Skeletal muscle satellite cell (primary cell): ENCODE measurements around the gene ACOT8.

ENCODE experiments used
- H3K27me3 ChIP-seq: 2 replicates; pipeline ENCODE4 v1.7.0; 2013; ENCODE audit warnings: low read length; ENCODE audit not compliant: control insufficient read depth, insufficient read depth
- H3K36me3 ChIP-seq: 2 replicates; pipeline ENCODE4 v1.7.0; 2013; ENCODE audit warnings: mild to moderate bottlenecking, control low read depth, low read length; ENCODE audit not compliant: insufficient read depth
- H3K4me1 ChIP-seq: 2 replicates; pipeline ENCODE4 v1.7.0; 2013; ENCODE audit warnings: low read length; ENCODE audit not compliant: control insufficient read depth, insufficient read depth
- H3K4me2 ChIP-seq: 2 replicates; pipeline ENCODE4 v1.7.0; 2013; ENCODE audit warnings: mild to moderate bottlenecking, low read length
- H3K4me3 ChIP-seq: 2 replicates; pipeline ENCODE4 v1.7.0; 2013; ENCODE audit warnings: low read length
- H3K9ac ChIP-seq: 2 replicates; pipeline ENCODE4 v1.7.0; 2013; ENCODE audit warnings: mild to moderate bottlenecking, low read depth, low read length, moderate library complexity
- H3K9me3 ChIP-seq: replicated peaks from 2 replicates; pipeline ENCODE4 v1.7.0; 2013; ENCODE audit warnings: mild to moderate bottlenecking, control low read depth, low read length

The ACOT8 gene

GRCh38 chr20:45819466-45819865 lies 37.7 kb downstream of the ACOT8 start:
- H3K4me2 ChIP-seq: no peak overlapping the region
- no peaks in the 10 kb centered on the region for H3K9me3 ChIP-seq
- no peak overlapping the region for H3K4me3 ChIP-seq
- no peaks in the 10 kb centered on the region for H3K27me3 ChIP-seq
- peaks cover 31% of the 10 kb centered on the region for H3K4me1 ChIP-seq
- peaks cover under 1% of the 10 kb centered on the region for H3K36me3 ChIP-seq
- H3K9ac ChIP-seq: no peak overlapping the region

- H3K4me3 ChIP-seq: no peak overlapping the region
- peaks cover 30% of the 10 kb centered on the region for H3K4me1 ChIP-seq
- peaks cover 3% of the 10 kb centered on the region for H3K36me3 ChIP-seq
- no peaks in the 10 kb centered on the region for H3K9me3 ChIP-seq
- H3K27me3 ChIP-seq: no peaks in the 10 kb centered on the region
- no peak overlapping the region for H3K9ac ChIP-seq
- H3K4me2 ChIP-seq: no peak overlapping the region
Measured at GRCh38 chr20:45818239-45818638, 39.0 kb downstream of the ACOT8 start.

GRCh38 chr20:45817376-45818194 lies 39.6 kb downstream of the ACOT8 start:
- Histone ChIP-seq H3K4me2 (no peak overlapping the region), H3K4me1 (peaks cover 25% of the 10 kb centered on the region), H3K9me3 (no peaks in the 10 kb centered on the region), H3K9ac (no peak overlapping the region), H3K36me3 (peaks cover 3% of the 10 kb centered on the region), H3K27me3 (no peaks in the 10 kb centered on the region), H3K4me3 (no peak overlapping the region)

- Histone ChIP-seq H3K4me1 (peaks cover 26% of the 10 kb centered on the region), H3K9ac (no peak overlapping the region), H3K27me3 (no peaks in the 10 kb centered on the region), H3K4me3 (no peak overlapping the region), H3K36me3 (peaks cover 3% of the 10 kb centered on the region), H3K4me2 (no peak overlapping the region), H3K9me3 (no peaks in the 10 kb centered on the region)
Measured at GRCh38 chr20:45816951-45817350, 40.2 kb downstream of the ACOT8 start.

GRCh38 chr20:45814314-45814713 lies 42.9 kb downstream of the ACOT8 start:
- Histone ChIP-seq H3K9ac (no peak overlapping the region), H3K4me2 (peak overlapping the region; percentile 61), H3K4me1 (peaks cover 28% of the 10 kb centered on the region), H3K4me3 (peak overlapping the region; percentile 26), H3K27me3 (no peaks in the 10 kb centered on the region), H3K36me3 (peaks cover 25% of the 10 kb centered on the region), H3K9me3 (no peaks in the 10 kb centered on the region)

DNA sequence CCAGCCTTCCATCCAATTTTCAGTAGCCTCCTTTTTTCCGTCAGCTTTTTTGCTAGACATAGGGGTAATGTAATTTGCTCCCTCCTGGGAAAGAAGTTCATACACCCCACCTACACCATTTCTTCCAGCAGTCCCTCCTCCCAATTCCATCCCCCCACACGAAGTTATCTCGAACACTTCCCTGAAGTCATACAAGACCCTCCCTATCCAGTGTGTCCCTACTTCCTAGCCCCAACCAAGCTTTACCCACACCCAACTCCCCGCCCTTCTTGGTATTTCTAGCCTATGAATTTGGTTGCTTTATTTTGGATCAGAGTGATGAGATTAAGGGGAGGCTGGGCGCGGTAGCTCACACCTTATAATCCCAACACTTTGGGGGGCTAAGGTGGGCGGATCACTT lies 43.7 kb downstream of the ACOT8 start:
- H3K9ac ChIP-seq: peak overlapping the region; percentile 83
- peak overlapping the region; percentile 84 for H3K4me2 ChIP-seq
- peak overlapping the region; percentile 78 for H3K4me3 ChIP-seq
- H3K9me3 ChIP-seq: no peaks in the 10 kb centered on the region
- no peaks in the 10 kb centered on the region for H3K27me3 ChIP-seq
- H3K4me1 ChIP-seq: peaks cover 28% of the 10 kb centered on the region
- H3K36me3 ChIP-seq: peaks cover 31% of the 10 kb centered on the region

GRCh38 chr20:45813006-45813340 lies 44.2 kb downstream of the ACOT8 start:
- H3K36me3 ChIP-seq: peaks cover 31% of the 10 kb centered on the region
- H3K9ac ChIP-seq: peak overlapping the region; percentile 83

GRCh38 chr20:45812157-45813005 lies 44.8 kb downstream of the ACOT8 start, which contains the start of gene UBE2C:
TSS of gene UBE2C (plus strand) at chr20:45812644. CDS start at chr20:45812696, 52 bp downstream.
- peaks cover 20% of the 10 kb centered on the region for H3K4me1 ChIP-seq
- H3K9ac ChIP-seq: peak within 1 kb of the TSS; percentile 83

More at GRCh38 chr20:45813006-45813340, 44.2 kb downstream of the ACOT8 start:
- Histone ChIP-seq H3K4me3 (peak overlapping the region; percentile 78), H3K4me2 (peak overlapping the region; percentile 84), H3K9me3 (no peaks in the 10 kb centered on the region), H3K4me1 (peaks cover 24% of the 10 kb centered on the region), H3K27me3 (no peaks in the 10 kb centered on the region)

GRCh38 chr20:45810191-45810970 lies 46.8 kb downstream of the ACOT8 start:
- H3K9ac ChIP-seq: no peak overlapping the region
- H3K4me2 ChIP-seq: no peak overlapping the region
- H3K4me1 ChIP-seq: peaks cover 14% of the 10 kb centered on the region
- no peaks in the 10 kb centered on the region for H3K27me3 ChIP-seq
- no peaks in the 10 kb centered on the region for H3K9me3 ChIP-seq
- H3K4me3 ChIP-seq: no peak overlapping the region
- H3K36me3 ChIP-seq: peaks cover 40% of the 10 kb centered on the region

More at GRCh38 chr20:45812157-45813005, 44.8 kb downstream of the ACOT8 start, which contains the start of gene UBE2C:
- no peaks in the 10 kb centered on the region for H3K27me3 ChIP-seq
- peak within 1 kb of the TSS; percentile 78 for H3K4me3 ChIP-seq
- peak within 1 kb of the TSS; percentile 84 for H3K4me2 ChIP-seq
- H3K36me3 ChIP-seq: peaks cover 31% of the 10 kb centered on the region
- H3K9me3 ChIP-seq: no peaks in the 10 kb centered on the region

GRCh38 chr20:45801851-45802250 lies 55.3 kb downstream of the ACOT8 start:
- Histone ChIP-seq H3K4me3 (no peak overlapping the region), H3K4me1 (no peaks in the 10 kb centered on the region), H3K9me3 (no peaks in the 10 kb centered on the region), H3K9ac (no peak overlapping the region), H3K36me3 (peaks cover 54% of the 10 kb centered on the region), H3K4me2 (no peak overlapping the region), H3K27me3 (no peaks in the 10 kb centered on the region)
